ENCODE data around the gene YARS1. TPM values are rescaled to one million over a fixed set of nuclear protein-coding genes. Genes with fewer than 3 reads are reported as not detected.

The YARS1 gene
- total RNA-seq, 1 experiment from 2014 or later = 120 TPM

DNA sequence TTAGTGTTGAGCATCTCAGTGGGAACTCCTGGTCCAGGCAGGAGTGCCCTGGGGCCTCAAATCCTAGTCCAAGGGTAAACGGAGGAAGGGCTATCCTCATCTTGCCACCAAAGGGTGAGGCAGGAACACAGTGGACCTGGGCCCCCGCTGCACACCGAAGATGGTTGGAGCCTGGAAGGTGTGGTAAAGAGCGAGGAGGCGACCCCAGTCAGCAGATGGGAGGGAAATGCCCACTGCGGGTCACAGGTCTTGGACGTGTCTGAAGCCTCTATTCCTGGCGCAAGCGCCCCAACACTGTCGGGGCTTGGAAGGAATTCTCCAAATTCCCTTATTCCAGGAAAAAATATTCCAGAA lies 76.1 kb downstream of the YARS1 start:
- BruUV-seq (replicated peaks) = no TSS peak
- in situ Hi-C loops (cut with HindIII; ENCODE audit: low pct_unique_long_range_greater_than_20kb, low sequenced_read_pairs) = no loop called here
- Histone ChIP-seq H3K27me3 (ENCODE audit: control insufficient read depth, insufficient read depth, low read length) (no peaks in the 10 kb centered on the region), H3K27ac (ENCODE audit: low read length) (peak overlapping the region; percentile 81), H3K4me1 (ENCODE audit: control insufficient read depth, insufficient read depth, low read length) (peaks cover 28% of the 10 kb centered on the region), H3K9me3 (ENCODE audit: control insufficient read depth, insufficient read depth, low read depth, low read length) (no peaks in the 10 kb centered on the region), H3K4me3 (ENCODE audit: low read depth in 2 of 2, low read length in 2 of 2) (peak overlapping the region; percentile 65 to 68), H3K36me3 (ENCODE audit: control insufficient read depth, insufficient read depth, low read length) (no peaks in the 10 kb centered on the region)
- DNase-seq (ENCODE audit: low read depth, low spot score) (no peak), ATAC-seq (peak; percentile 12; the same call in 1 of the 2 replicates)
- intact Hi-C loops (cut with micrococcal nuclease; ENCODE audit: unreplicated experiment) = no loop called here
- ChIA-PET POLR2A (no interaction called here), CTCF (no interaction called here)
- TF ChIP-seq, protein P1, sequence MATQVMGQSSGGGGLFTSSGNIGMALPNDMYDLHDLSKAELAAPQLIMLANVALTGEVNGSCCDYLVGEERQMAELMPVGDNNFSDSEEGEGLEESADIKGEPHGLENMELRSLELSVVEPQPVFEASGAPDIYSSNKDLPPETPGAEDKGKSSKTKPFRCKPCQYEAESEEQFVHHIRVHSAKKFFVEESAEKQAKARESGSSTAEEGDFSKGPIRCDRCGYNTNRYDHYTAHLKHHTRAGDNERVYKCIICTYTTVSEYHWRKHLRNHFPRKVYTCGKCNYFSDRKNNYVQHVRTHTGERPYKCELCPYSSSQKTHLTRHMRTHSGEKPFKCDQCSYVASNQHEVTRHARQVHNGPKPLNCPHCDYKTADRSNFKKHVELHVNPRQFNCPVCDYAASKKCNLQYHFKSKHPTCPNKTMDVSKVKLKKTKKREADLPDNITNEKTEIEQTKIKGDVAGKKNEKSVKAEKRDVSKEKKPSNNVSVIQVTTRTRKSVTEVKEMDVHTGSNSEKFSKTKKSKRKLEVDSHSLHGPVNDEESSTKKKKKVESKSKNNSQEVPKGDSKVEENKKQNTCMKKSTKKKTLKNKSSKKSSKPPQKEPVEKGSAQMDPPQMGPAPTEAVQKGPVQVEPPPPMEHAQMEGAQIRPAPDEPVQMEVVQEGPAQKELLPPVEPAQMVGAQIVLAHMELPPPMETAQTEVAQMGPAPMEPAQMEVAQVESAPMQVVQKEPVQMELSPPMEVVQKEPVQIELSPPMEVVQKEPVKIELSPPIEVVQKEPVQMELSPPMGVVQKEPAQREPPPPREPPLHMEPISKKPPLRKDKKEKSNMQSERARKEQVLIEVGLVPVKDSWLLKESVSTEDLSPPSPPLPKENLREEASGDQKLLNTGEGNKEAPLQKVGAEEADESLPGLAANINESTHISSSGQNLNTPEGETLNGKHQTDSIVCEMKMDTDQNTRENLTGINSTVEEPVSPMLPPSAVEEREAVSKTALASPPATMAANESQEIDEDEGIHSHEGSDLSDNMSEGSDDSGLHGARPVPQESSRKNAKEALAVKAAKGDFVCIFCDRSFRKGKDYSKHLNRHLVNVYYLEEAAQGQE (IDR thresholded peaks at IDR 0.05; ENCODE audit: insufficient read depth in 1 of 2, low read depth in 2 of 2, low read length in 1 of 2) = no peak

DNA sequence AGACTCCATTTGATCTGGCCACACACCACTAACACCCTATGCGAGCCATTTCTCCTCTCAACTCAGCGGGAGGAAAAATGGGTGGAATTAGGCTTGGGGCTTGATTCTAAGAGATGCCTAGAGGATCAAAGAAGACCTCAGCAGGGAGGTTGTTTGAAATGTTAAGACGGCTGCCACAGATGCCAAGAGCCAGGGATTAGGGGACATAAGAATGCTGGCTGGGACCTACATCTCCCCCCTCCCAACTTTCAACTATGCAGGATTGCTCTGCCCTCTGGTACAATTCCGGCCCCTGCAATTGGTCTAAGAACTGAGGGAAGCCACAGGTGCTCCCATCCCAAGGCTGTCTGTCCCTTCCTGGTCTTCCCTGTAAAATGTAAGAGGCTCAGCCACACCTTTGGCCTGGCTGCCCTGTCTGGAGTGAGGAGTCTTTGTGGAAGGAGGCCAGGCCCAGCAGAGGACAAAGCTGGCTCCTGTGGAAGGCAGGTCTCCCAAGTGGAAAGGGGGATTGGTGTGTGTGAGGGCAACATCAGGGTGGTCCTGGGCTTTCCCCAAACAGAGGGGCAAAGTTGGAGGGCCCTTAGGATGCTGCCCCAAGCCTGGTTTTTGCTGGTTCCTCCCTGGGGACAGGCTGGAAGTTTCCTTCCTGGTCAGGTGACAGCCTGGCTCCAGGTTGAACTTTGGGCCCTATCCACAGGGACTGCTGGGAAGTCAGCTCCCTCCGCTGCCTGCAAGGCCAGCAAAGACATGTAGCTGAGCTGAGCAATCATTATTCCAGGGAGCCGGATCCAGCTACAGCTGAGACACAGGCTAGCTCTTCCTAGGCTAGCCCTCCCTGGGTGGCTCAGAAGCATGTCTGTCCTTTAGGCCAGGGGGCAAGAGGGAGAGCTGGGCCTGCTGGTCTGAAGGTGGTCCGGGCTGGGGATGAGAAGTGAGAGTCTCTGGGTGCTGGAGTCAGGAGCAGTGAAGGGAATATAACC lies 80.1 kb downstream of the YARS1 start:
- H3K36me3 ChIP-seq (ENCODE audit: control insufficient read depth, insufficient read depth, low read length) = no peaks in the 10 kb centered on the region
- TF ChIP-seq POLR2AphosphoS5 (IDR thresholded peaks at IDR 0.05; ENCODE audit: low read depth, low read length) = no peak
- TF ChIP-seq, protein P2, sequence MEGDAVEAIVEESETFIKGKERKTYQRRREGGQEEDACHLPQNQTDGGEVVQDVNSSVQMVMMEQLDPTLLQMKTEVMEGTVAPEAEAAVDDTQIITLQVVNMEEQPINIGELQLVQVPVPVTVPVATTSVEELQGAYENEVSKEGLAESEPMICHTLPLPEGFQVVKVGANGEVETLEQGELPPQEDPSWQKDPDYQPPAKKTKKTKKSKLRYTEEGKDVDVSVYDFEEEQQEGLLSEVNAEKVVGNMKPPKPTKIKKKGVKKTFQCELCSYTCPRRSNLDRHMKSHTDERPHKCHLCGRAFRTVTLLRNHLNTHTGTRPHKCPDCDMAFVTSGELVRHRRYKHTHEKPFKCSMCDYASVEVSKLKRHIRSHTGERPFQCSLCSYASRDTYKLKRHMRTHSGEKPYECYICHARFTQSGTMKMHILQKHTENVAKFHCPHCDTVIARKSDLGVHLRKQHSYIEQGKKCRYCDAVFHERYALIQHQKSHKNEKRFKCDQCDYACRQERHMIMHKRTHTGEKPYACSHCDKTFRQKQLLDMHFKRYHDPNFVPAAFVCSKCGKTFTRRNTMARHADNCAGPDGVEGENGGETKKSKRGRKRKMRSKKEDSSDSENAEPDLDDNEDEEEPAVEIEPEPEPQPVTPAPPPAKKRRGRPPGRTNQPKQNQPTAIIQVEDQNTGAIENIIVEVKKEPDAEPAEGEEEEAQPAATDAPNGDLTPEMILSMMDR (IDR thresholded peaks at IDR 0.05) = no peak
- no peak for TF ChIP-seq SIN3A (IDR thresholded peaks at IDR 0.05; ENCODE audit: borderline replicate concordance, insufficient read depth, low read depth, low read length)
- no peak for TF ChIP-seq TCF7L2 (IDR thresholded peaks at IDR 0.05; ENCODE audit: low read depth, low read length)
- no TSS peak for BruUV-seq (replicated peaks)
- intact Hi-C loops (cut with micrococcal nuclease; ENCODE audit: unreplicated experiment) (no loop called here), in situ Hi-C loops (cut with HindIII; ENCODE audit: low pct_unique_long_range_greater_than_20kb, low sequenced_read_pairs) (no loop called here)
- ChIA-PET POLR2A (no interaction called here), CTCF (interaction anchor here (0.7 kb wide), 1 partner anchor 423 kb away, joined by 9 read pairs; no protein-coding TSS in a partner anchor)
- peak overlapping the region; percentile 25; the same call in 1 of the 2 replicates for H3K27ac ChIP-seq (ENCODE audit: low read length)
- ATAC-seq (no peak), DNase-seq (ENCODE audit: low read depth, low spot score) (no peak)
- no peaks in the 10 kb centered on the region for H3K9me3 ChIP-seq (ENCODE audit: control insufficient read depth, insufficient read depth, low read depth, low read length)
- no peaks in the 10 kb centered on the region for H3K27me3 ChIP-seq (ENCODE audit: control insufficient read depth, insufficient read depth, low read length)
- peaks cover 12% of the 10 kb centered on the region for H3K4me1 ChIP-seq (ENCODE audit: control insufficient read depth, insufficient read depth, low read length)
- H3K4me3 ChIP-seq (ENCODE audit: low read depth in 2 of 2, low read length in 2 of 2) = no peak overlapping the region
